ENCODE results near the gene TNFRSF18.

Gene TNFRSF18

GRCh38 chr1:1210726-1211540 is 4.5 kb upstream of the TNFRSF18 start:
- DNase-seq = no peak

GRCh38 chr1:1208713-1209433 is 2.5 kb upstream of the TNFRSF18 start:
- peak; percentile 27 for DNase-seq

GRCh38 chr1:1207571-1207892 is 1.1 kb upstream of the TNFRSF18 start:
- no peak for DNase-seq

- DNase-seq = no peak
Measured at GRCh38 chr1:1206966-1207531, 657 bp upstream of the TNFRSF18 start.

GRCh38 chr1:1205769-1206375 is 520 bp downstream of the TNFRSF18 start:
- DNase-seq = no peak

GRCh38 chr1:1204998-1205768 is 1.2 kb downstream of the TNFRSF18 start:
- DNase-seq = no peak

DNA sequence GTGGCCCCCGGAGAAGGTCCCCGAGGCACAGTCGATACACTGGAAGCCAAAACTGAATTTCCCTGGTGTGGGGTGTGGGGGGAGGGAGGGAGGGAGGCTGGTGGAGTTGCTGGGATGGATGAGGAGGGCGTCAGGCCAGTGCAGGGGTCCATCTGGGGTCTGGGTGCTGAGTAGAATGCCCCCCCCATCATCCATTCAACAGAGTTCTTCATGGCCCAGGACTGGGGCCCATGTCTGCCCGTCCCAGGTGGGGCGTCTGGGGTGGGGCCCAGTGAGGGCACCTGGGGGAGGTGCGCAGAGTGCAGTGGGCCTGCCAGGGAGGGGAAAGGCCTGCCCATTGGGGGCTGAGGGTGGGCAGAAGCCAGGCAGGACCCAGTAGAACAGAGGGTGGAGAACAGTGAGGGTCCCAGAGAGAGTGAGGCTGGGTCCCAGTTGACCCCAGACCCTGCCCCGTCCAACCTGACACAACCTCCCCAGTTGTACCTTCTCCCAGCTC is 1.9 kb downstream of the TNFRSF18 start:
- DNase-seq = no peak

DNA sequence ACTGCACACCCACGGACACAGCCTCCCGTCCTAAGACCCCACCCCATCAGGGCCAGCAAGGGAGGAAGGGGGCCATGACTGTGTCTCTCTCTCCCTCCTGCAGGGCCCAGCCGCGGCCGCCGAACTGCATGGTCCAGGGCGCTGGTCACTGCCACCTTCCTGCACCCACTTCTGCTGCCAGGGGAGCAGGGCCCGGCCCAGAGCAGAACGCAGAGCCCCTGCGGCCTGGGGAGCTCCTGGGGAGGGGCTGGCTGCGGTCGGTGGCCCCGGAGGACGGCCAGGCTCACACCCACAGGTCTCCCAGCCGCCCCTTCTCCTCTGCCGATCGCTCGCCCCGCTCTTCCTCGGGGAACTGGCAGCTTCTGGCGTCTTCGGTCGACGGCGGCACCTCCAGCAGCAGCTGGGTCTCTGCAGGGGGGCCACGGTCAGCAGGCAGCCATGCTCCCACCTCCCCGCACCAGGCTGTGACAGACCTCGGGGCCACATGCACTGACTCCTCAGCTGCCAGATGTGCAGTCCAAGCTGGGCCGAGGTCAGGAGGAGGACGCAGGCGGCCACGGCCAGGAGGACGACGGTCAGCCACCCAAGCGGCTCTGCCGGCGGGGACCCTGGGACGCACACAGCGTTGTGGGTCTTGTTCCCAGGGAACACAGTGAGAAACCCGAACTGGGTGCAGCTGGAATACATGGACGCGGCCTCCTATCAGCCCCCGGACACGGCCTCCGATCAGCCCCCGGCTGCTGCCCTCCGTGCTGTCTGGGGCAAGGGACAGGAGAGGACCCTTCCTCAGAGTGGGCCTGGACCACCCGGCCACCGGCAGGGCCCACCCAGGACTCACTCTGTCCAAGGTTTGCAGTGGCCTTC is 2.6 kb downstream of the TNFRSF18 start:
- DNase-seq = no peak

GRCh38 chr1:1202831-1203560 is 3.4 kb downstream of the TNFRSF18 start:
- DNase-seq = no peak

DNA sequence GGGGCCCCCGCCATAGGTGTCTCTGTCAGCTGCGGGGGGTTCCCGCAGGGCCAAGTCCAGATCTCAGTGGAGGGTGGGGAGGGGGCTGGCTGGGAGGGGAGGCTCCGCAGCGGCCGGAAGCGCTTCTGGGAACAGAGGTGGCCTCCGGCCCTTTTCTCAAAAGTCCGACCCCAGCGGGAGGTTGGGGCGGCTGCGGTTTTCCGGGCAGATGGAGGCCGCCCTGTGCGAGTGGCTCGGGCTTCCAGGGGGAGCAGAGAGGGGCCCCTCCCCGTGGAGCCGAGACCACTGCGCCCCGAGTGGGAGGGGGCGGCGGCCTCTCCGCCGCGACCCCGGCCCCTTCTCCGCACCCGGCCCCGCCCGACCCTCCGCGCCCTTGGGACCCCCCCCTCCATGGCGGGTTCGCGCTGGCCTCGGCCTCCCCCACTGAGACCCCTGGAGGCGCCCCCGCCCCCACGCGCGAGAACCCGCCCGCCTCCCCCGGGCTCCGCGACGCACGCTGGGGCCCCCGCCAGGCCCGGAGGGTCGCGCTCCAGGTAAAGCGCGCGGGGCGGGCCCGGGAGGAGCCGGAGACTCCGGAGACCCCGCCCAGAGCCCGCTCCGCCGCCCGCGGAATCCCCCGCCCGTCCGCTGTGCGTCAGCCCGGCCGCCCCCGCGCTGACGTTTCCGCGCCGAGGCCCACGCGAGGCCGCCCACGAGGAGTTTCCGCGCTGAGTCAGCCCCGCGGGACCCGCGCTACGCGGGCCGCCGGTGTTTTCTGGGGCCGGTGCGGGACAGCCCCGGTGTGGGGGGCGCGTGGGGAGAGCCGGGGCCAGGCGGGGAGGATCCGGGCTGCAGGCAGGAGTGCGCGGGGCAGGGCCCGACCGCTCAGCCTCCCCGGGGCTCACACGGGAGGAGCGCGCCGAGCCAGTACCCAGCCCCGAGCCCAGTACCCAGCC is 5.2 kb downstream of the TNFRSF18 start:
- DNase-seq = peak; percentile 14

DNA sequence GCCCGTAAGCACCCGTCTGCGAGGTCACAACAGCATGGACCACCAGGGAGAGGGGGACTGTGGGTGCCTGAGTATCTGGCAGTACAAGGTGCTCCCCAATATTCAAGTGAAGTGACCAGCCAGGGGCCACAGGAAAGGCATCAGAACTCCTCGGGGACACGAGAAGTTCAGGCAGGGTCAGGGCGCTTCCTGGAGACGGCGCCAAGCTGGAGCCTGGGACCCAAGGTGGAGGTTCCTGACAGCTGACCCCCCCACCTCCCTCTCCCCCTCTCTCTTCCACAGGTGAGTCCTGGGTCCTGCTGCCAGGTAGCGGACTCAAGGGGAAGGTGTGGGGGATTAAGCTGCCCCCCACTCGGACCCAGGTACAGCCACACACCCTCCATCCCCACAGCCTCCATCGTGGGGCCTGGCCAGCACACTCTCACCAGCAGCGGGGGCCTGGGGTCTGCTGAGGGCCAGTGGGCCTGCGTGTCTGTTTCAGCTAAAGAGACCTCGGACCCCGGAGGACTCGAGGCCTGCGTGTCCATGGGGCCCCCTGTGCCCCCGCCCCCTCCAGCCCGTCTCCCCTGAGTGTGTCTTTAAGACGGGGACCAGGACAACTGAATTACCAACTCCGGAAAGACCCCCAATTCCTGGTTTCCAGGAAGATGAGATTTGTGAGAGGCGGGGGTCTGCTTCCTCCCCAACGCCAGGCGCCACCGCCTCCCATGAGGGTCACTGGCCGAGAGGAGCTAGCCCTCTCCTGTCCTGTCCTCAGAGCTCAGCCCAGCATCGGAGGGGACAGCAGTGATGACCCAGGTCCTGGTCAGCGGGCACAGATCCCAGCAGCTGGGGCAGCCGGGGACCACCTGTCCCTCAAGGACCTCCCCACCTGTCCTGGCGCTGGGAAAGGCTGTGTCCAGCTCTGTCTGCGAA is 6.2 kb downstream of the TNFRSF18 start:
- DNase-seq = no peak

DNA sequence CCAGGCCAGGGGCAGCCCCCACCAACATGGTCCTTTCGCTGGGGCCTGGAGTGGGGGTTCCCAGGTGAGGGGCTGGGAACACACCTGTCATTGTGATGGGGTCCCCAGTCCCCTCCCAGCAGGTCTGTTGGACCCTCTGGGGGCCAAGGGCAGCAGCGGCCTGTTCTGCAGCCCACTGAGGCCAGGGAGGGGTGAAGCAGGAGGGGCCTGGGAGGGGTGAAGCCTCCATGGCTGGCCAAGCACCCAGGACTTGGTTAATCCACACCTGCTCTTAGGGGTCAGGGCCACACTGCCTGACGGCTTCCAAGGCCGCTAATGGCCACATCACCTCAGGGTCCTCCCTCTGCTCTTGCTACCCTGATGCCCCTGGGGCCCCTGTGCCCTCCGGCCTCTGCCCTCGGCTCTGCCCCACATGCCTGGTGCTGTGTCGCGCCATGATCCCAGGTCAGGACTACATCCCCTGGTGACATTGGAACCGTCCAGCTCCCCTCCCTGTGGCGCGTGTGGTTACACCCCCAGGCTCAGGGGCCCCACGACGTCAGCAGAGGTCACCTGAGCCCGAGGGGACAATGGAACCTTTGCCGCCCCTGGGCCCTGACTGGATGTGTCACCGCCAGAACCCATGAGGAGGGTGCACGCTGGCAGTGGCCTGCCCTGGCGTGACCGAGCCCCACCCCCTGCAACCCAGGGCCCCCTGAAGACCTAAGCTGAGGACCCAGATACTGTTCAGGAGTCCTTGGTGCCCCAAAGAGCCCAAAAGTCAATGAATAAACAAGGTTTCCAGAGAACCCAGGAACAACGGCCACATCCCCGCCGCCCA is 7.0 kb downstream of the TNFRSF18 start:
- DNase-seq = no peak

DNA sequence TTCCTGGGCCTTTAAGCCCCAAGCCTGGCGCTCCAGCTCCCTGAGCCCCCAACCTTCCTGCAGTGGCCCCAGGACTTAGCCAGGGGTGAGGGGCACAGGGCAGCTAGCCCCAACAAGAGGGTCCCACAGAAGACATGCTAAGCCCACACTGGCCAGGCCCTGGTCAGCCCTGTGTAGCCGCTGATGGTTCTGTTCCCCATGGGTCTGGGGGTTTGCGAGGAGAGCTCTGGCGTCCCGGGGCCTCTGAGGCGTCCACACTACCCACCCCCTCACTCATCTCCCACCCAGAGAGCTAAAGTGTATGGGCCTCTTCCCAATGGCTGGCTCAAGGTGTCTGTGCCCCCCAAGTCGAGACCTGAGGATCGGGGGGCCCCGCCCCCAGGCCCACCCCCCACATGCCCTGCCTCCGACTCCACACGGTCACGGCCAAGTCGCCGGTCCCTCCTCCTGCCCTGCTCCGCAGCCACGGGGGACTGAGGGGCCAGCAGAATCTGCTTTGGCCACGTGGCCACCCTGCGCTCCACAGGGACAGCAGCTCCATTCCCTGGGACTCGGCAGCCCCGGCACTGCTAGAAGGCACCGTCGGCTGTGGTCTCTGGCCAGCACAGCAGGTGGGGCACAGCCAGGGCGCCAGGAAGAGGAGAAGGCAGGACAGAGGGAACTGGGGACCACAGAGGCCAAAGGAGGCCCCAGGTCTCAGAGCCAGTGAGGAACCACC is 7.8 kb downstream of the TNFRSF18 start:
- no peak for DNase-seq

DNA sequence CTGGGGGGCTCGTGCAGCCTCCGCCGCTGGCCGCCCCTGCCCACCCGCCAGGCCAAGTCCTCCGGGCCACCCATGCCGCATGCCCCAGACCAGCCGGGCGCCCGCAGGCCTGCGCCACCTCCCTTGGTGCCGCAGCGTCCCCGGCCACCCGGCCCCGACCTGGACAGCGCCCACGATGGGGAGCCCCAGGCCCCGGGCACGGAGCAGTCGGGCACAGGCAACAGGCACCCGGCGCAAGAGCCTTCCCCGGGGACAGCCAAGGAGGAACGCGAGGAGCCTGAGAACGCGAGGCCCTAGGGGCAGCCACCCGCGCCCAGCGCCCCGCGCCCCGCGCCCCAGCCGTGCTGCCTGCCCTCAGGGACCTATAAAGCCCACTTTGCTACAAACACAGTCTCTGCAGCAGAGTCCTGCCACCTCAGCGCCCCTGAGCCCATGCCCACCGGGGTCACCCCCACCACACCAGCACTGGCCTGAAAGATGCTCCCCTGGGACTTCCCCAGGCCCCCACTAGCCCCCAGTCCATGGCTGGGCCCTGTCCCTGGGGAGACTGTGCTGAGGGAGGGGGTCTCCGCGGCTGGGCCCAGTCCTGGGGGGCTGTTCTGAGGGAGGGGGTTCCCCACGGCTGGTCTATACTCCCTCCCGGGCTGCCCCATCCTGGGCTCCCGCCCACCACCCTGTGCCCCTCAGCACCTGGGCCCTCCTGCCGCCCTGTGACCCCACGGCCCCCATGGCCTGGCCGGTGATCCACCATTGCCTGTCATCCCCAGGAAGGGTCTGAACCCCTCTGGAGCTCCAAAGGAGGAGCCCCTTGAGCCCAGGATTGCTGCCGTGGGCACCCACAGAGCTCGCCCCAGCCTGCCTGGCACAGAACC is 8.6 kb downstream of the TNFRSF18 start:
- no peak for DNase-seq

- DNase-seq = no peak
Measured at GRCh38 chr1:1197188-1197500, 9.2 kb downstream of the TNFRSF18 start.

Measured in fibroblast of skin of right quadriceps (primary cell).